H1 (cell line): ENCODE measurements around the gene ENPP5. TPM values are rescaled to one million over a fixed set of nuclear protein-coding genes. Genes with fewer than 3 reads are reported as not detected.

ENCODE experiments used
- CTCF ChIA-PET: fragments of 300-600 bp; sonication (Branson Sonifier 250); formaldehyde crosslinking; loops from one replicate; lab custom pipeline; 2021; ENCODE audit not compliant: partially characterized antibody; lab: Charles Lee
- POLR2A ChIA-PET: fragments of 300-600 bp; sonication (Branson Sonifier 250); formaldehyde crosslinking; loops from one replicate; lab custom pipeline; 2021; ENCODE audit warnings: inconsistent platforms; ENCODE audit not compliant: partially characterized antibody; lab: Charles Lee
- DNase-seq, 2 experiments: peaks; one replicate each; pipeline versions ENCODE4 v3.0.0 to v3.0.0-alpha.2; 2010 to 2022; ENCODE audit warnings: low spot score in 2 of 2, low read depth in 1 of 2, mixed read lengths in 1 of 2
- FAIRE-seq: peaks from 2 replicates; lab custom pipeline; 2011; peaks lifted over from hg19 to GRCh38; lab: Jason Lieb, UNC
- H2AFZ ChIP-seq: 2 replicates; pipeline ENCODE4 v1.8.1; 2012; ENCODE audit warnings: low read length, inconsistent platforms
- H2AK5ac ChIP-seq: 2 replicates; pipeline ENCODE4 v1.6.1; 2013; ENCODE audit warnings: low read depth, low read length
- H2BK120ac ChIP-seq: replicated peaks from 2 replicates; pipeline ENCODE3; 2013; ENCODE audit warnings: low read depth, low read length, inconsistent platforms
- H2BK12ac ChIP-seq: 2 replicates; pipeline ENCODE4 v1.6.1; 2013; ENCODE audit warnings: low read depth, low read length
- H2BK15ac ChIP-seq: 2 replicates; pipeline ENCODE4 v1.6.1; 2013; ENCODE audit warnings: low read length
- H2BK20ac ChIP-seq: 2 replicates; pipeline ENCODE4 v1.6.1; 2013; ENCODE audit warnings: low read length
- H2BK5ac ChIP-seq: 2 replicates; pipeline ENCODE4 v1.6.1; 2013; ENCODE audit warnings: low read depth, low read length
- H3K14ac ChIP-seq: 2 replicates; pipeline ENCODE4 v1.6.1; 2013; ENCODE audit warnings: inconsistent platforms; ENCODE audit not compliant: insufficient read length
- H3K18ac ChIP-seq: 2 replicates; pipeline ENCODE4 v1.6.1; 2013; ENCODE audit warnings: low read length; ENCODE audit errors: extremely low read depth
- H3K23ac ChIP-seq: 2 replicates; pipeline ENCODE4 v1.6.1; 2013; ENCODE audit warnings: inconsistent platforms; ENCODE audit not compliant: insufficient read length
- H3K23me2 ChIP-seq: 2 replicates; pipeline ENCODE4 v1.6.1; 2013; ENCODE audit warnings: low read depth, low read length
- H3K27ac ChIP-seq: 2 replicates; pipeline ENCODE4 v1.6.1; 2011; ENCODE audit warnings: low read depth, low read length, inconsistent platforms
- H3K27me3 ChIP-seq, 4 experiments: replicated peaks in 1 of 4; 1 replicate in 1 of 4; 2 replicates in 3 of 4; pipeline versions ENCODE4 v1.6.1 to v1.8.1; 2011 to 2013; ENCODE audit warnings: low read length in 3 of 4, mild to moderate bottlenecking in 3 of 4, inconsistent platforms in 2 of 4, mixed read lengths in 2 of 4, moderate library complexity in 1 of 4; ENCODE audit not compliant: control insufficient read depth in 3 of 4, insufficient read depth in 3 of 4; ENCODE audit errors: extremely low read depth in 1 of 4
- H3K36me3 ChIP-seq, 4 experiments: 2 replicates each; pipeline versions ENCODE4 v1.6.1 to v1.8.1; 2011 to 2013; ENCODE audit warnings: mild to moderate bottlenecking in 4 of 4, low read length in 3 of 4, moderate library complexity in 2 of 4, control low read depth in 1 of 4, inconsistent platforms in 1 of 4; ENCODE audit not compliant: insufficient read depth in 4 of 4, control insufficient read depth in 2 of 4
- H3K4ac ChIP-seq: replicated peaks from 2 replicates; pipeline ENCODE3; 2013; ENCODE audit warnings: low read length, low read depth, mixed read lengths, inconsistent platforms; ENCODE audit not compliant: insufficient read length
- H3K4me1 ChIP-seq, 4 experiments: replicated peaks in 1 of 4; 1 replicate in 1 of 4; 2 replicates in 3 of 4; pipeline versions ENCODE4 v1.6.1 to v1.8.1; 2011 to 2013; ENCODE audit warnings: low read length in 3 of 4, inconsistent platforms in 2 of 4, mixed read lengths in 1 of 4; ENCODE audit not compliant: insufficient read depth in 4 of 4, control insufficient read depth in 3 of 4
- H3K4me2 ChIP-seq, 2 experiments: 2 replicates each; pipeline versions ENCODE4 v1.6.1 to v1.8.1; 2011 to 2013; ENCODE audit warnings: low read depth in 2 of 2, low read length in 2 of 2, control low read depth in 1 of 2, inconsistent platforms in 1 of 2, mild to moderate bottlenecking in 1 of 2; ENCODE audit not compliant: insufficient read depth in 1 of 2
- H3K4me3 ChIP-seq, 4 experiments: fragments of 200-600, 300-600 bp in 1 of 4; sonication (generic), shearing (Covaris generic), sonication (Bioruptor Twin) in 1 of 4; 2 replicates each; pipeline versions ENCODE4 v1.5.1 to v1.8.1; 2011 to 2016; ENCODE audit warnings: low read length in 4 of 4, low read depth in 3 of 4, control low read depth in 2 of 4, inconsistent platforms in 2 of 4, mild to moderate bottlenecking in 2 of 4, mixed read lengths in 1 of 4, moderate library complexity in 1 of 4; ENCODE audit not compliant: insufficient read depth in 2 of 4; ENCODE audit errors: extremely low read depth in 1 of 4
- H3K56ac ChIP-seq: replicated peaks from 2 replicates; pipeline ENCODE3; 2013; ENCODE audit warnings: low read depth, mild to moderate bottlenecking, mixed read lengths, low read length, inconsistent platforms; ENCODE audit not compliant: insufficient read length
- H3K79me1 ChIP-seq: 2 replicates; pipeline ENCODE4 v1.6.1; 2013; ENCODE audit warnings: low read depth, low read length, control low read depth
- H3K79me2 ChIP-seq, 2 experiments: 2 replicates each; pipeline versions ENCODE4 v1.6.1 to v1.8.1; 2012 to 2013; ENCODE audit warnings: low read length in 2 of 2, mild to moderate bottlenecking in 2 of 2, inconsistent platforms in 1 of 2; ENCODE audit not compliant: insufficient read depth in 2 of 2, control insufficient read depth in 1 of 2
- H3K9ac ChIP-seq, 4 experiments: replicated peaks in 1 of 4; 1 replicate in 1 of 4; 2 replicates in 3 of 4; pipeline versions ENCODE4 v1.6.1 to v1.8.1; 2011 to 2013; ENCODE audit warnings: low read depth in 3 of 4, low read length in 3 of 4, control low read depth in 2 of 4, mild to moderate bottlenecking in 2 of 4, moderate library complexity in 2 of 4, inconsistent platforms in 1 of 4; ENCODE audit errors: extremely low read depth in 1 of 4
- H3K9me3 ChIP-seq, 2 experiments: 2 replicates each; pipeline versions ENCODE4 v1.6.1 to v1.8.1; 2012 to 2013; ENCODE audit warnings: mild to moderate bottlenecking in 2 of 2, moderate library complexity in 2 of 2, control low read depth in 1 of 2, inconsistent platforms in 1 of 2, low read depth in 1 of 2, low read length in 1 of 2, mixed read lengths in 1 of 2; ENCODE audit not compliant: insufficient read depth in 2 of 2
- H4K20me1 ChIP-seq, 2 experiments: replicated peaks in 1 of 2; 2 replicates each; pipeline versions ENCODE3 to v1.8.1; 2011 to 2013; ENCODE audit warnings: inconsistent platforms in 2 of 2, low read length in 2 of 2, mild to moderate bottlenecking in 1 of 2; ENCODE audit not compliant: insufficient read depth in 2 of 2, control insufficient read depth in 1 of 2
- H4K5ac ChIP-seq: 2 replicates; pipeline ENCODE4 v1.6.1; 2013; ENCODE audit warnings: low read length, low read depth, mixed read lengths, inconsistent platforms; ENCODE audit not compliant: insufficient read length
- H4K8ac ChIP-seq: 2 replicates; pipeline ENCODE4 v1.8.0; 2013; ENCODE audit warnings: mild to moderate bottlenecking, moderate library complexity, low read length, inconsistent platforms; ENCODE audit not compliant: insufficient read depth; ENCODE audit errors: extremely low read depth
- H4K91ac ChIP-seq: replicated peaks from 2 replicates; pipeline ENCODE3; 2013; ENCODE audit warnings: low read length, mixed read lengths, inconsistent platforms; ENCODE audit not compliant: insufficient read length
- ASH2L ChIP-seq: fragments of 200-600, 300-600 bp; sonication (generic); IDR thresholded peaks from one replicate; pipeline ENCODE4 v1.7.1; 2017; ENCODE audit warnings: low read length
- JUN ChIP-seq: IDR thresholded peaks from 2 replicates; pipeline ENCODE4 v1.6.1; 2011; ENCODE audit warnings: low read depth, mild to moderate bottlenecking, improper control_type of control experiment, low read length
- KDM1A ChIP-seq: fragments of 200-600, 300-600 bp; sonication (generic); IDR thresholded peaks from 2 replicates; pipeline ENCODE4 v1.7.1; 2016; ENCODE audit warnings: mild to moderate bottlenecking, low read length, borderline replicate concordance
- KDM5A ChIP-seq: fragments of 200-600 bp; IDR thresholded peaks from 2 replicates; pipeline ENCODE4 v1.7.1; 2012; ENCODE audit warnings: mild to moderate bottlenecking, low read length, inconsistent platforms, mixed read lengths
- RAD21 ChIP-seq, 2 experiments: IDR thresholded peaks in 1 of 2; conservative IDR thresholded peaks in 1 of 2; 2 replicates each; pipeline ENCODE4 v1.6.1; 2011; ENCODE audit warnings: low read depth in 2 of 2, low read length in 2 of 2, improper control_type of control experiment in 1 of 2, inconsistent platforms in 1 of 2, mild to moderate bottlenecking in 1 of 2, moderate library complexity in 1 of 2
- SIRT6 ChIP-seq: IDR thresholded peaks from one replicate; pipeline ENCODE4 v1.7.1; 2012; ENCODE audit warnings: low read length, inconsistent platforms
- WGBS, 2 experiments: shearing (Covaris generic) in 1 of 2; methylation state at CpG; one replicate each; pipeline versions ENCODE4 v1.1.6 to v1.1.7; 2013 to 2015; ENCODE audit warnings: low lambda C conversion rate in 2 of 2, mixed read lengths in 2 of 2, inconsistent platforms in 1 of 2, low coverage in 1 of 2, missing lambda C conversion rate in 1 of 2; ENCODE audit not compliant: insufficient replicate concordance in 2 of 2, insufficient coverage in 1 of 2, insufficient read length in 1 of 2; ENCODE audit errors: extremely low coverage in 1 of 2, missing lambda C conversion rate in 1 of 2; 5-methylcytosine and 5-hydroxymethylcytosine counted together
- polyA plus RNA-seq, 7 experiments: library from polyadenylated mRNA; depleted of rRNA in 3 of 7; stranded (reverse) in 5 of 7; unstranded in 2 of 7; fragments of >200 nt in 5 of 7; fragments of 200-250 nt in 2 of 7; gene quantifications; 1 replicate in 5 of 7; 2 replicates in 1 of 7; 4 replicates in 1 of 7; pipeline versions ENCODE4 v1.2.1 to v1.2.3, GENCODE V29; 2011 to 2013; ENCODE audit warnings: missing spikeins in 2 of 7, mixed read lengths in 2 of 7
- total RNA-seq: library from RNA; stranded (reverse); fragmentation: NEBNext Ultra II Directional; extraction: Animal tissue kit (Norgen Biotek cat#: 25700); gene quantifications from 2 replicates; pipeline ENCODE4 v1.2.1, GENCODE V29; 2021

Gene ENPP5
- total and polyA plus RNA-seq, 2 of the 8 experiments (the other 6 are each of a cell fraction or from before 2014, with no cell fraction given), result 5.1 to 7.6 TPM

DNA sequence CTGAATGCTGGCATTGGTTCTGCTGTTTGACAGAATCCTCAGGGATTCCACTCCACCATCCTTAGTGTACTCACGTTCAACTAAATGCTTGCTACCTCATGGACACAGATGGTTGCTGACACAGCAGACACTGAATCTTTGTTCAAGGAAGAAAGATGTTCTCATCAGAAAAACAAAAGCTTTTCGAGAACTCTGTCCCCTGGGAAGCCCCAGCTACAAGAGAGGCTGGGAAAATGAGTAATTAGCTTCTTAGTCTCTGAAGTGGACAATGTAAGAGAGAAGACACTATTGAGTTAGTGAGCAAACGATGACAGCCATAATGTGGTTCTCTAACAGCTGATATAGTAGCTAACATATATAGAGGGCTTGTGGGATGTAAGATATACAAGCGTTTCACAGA lies 30.9 kb upstream of the ENPP5 start:
- H2BK5ac ChIP-seq, result no peak overlapping the region
- no peak for TF ChIP-seq SIRT6
- TF ChIP-seq KDM1A, result no peak
- no peak for TF ChIP-seq KDM5A
- no peak for TF ChIP-seq JUN
- TF ChIP-seq ASH2L, result no peak
- TF ChIP-seq RAD21 (IDR thresholded peaks at IDR 0.05 in 1 of 2, conservative IDR thresholded peaks at IDR 0.05 in 1 of 2; ENCODE audit: low read depth in 2 of 2, low read length in 2 of 2), result no peak
- H3K4ac ChIP-seq, result no peak overlapping the region
- no peak overlapping the region for H3K23ac ChIP-seq
- H3K4me2 ChIP-seq, result no peak overlapping the region
- H2BK15ac ChIP-seq, result no peak overlapping the region
- no peak overlapping the region for H2BK12ac ChIP-seq
- CTCF ChIA-PET, result interaction anchor here (0.5 to 1.4 kb wide), 3 partner anchors 19 to 800 kb away, joined by 3 to 4 read pairs (median 3); no protein-coding TSS in a partner anchor
- peaks cover 0 to 2% of the 10 kb centered on the region in 2 experiments; a peak in 2 of 4 replicates for H3K9me3 ChIP-seq
- no peaks in the 10 kb centered on the region for H4K20me1 ChIP-seq
- WGBS, 2 experiments, result 91% methylated on average over 4 of the region's 4 CpGs; no CpG with 5 or more reads in 1 of the 2 experiments
- no peak overlapping the region for H4K5ac ChIP-seq
- no peaks in the 10 kb centered on the region for H3K79me2 ChIP-seq
- no peak overlapping the region for H3K27ac ChIP-seq
- H3K9ac ChIP-seq, result no peak overlapping the region
- peaks cover 0 to 2% (median 0%) of the 10 kb centered on the region in 4 experiments; a peak in 1 of 7 replicates for H3K4me1 ChIP-seq
- H2AK5ac ChIP-seq, result no peak overlapping the region
- H2BK120ac ChIP-seq, result no peak overlapping the region
- no peak overlapping the region for H3K4me3 ChIP-seq
- POLR2A ChIA-PET, result no interaction called here
- FAIRE-seq (no peak), DNase-seq (no peak)
- no peak overlapping the region for H4K91ac ChIP-seq
- H2BK20ac ChIP-seq, result no peak overlapping the region
- H3K18ac ChIP-seq, result no peak overlapping the region
- H3K23me2 ChIP-seq, result no peaks in the 10 kb centered on the region
- no peaks in the 10 kb centered on the region for H3K36me3 ChIP-seq
- H3K14ac ChIP-seq, result no peak overlapping the region
- H4K8ac ChIP-seq, result no peak overlapping the region
- no peaks in the 10 kb centered on the region for H3K27me3 ChIP-seq
- no peak overlapping the region for H2AFZ ChIP-seq
- H3K56ac ChIP-seq, result no peak overlapping the region
- H3K79me1 ChIP-seq, result no peaks in the 10 kb centered on the region
